MM.1S (cell line): ENCODE data around the gene GPR135.

Experiments
- DNase-seq: peaks from one replicate; pipeline ENCODE4 v3.0.0-alpha.2; 2015
- H2AFZ ChIP-seq: fragments of 300-600 bp; sonication (generic); 2 replicates; pipeline ENCODE4 v1.6.0; 2016; ENCODE audit warnings: antibody characterized with exemption, low read length
- H3F3A ChIP-seq: fragments of 300-600 bp; sonication (generic); 2 replicates; pipeline ENCODE4 v1.6.1; 2016; ENCODE audit warnings: mild to moderate bottlenecking, antibody characterized with exemption, low read length, moderate library complexity, mixed read lengths; ENCODE audit not compliant: insufficient read depth
- H3K27ac ChIP-seq: fragments of 300-600 bp; sonication (generic); 2 replicates; pipeline ENCODE4 v1.5.1; 2016; ENCODE audit warnings: mild to moderate bottlenecking, low read length
- H3K27me3 ChIP-seq: fragments of 300-600 bp; sonication (generic); replicated peaks from 2 replicates; pipeline ENCODE4 v1.6.0; 2016; ENCODE audit warnings: low read length; ENCODE audit not compliant: insufficient read depth
- H3K36me3 ChIP-seq: fragments of 300-600 bp; sonication (generic); replicated peaks from 2 replicates; pipeline ENCODE4 v1.6.1; 2016; ENCODE audit warnings: mild to moderate bottlenecking, low read length, mixed read lengths; ENCODE audit not compliant: insufficient read depth
- H3K4me1 ChIP-seq: fragments of 300-600 bp; sonication (generic); 2 replicates; pipeline ENCODE4 v1.6.1; 2016; ENCODE audit warnings: low read length, mixed read lengths
- H3K4me2 ChIP-seq: fragments of 300-600 bp; sonication (generic); 2 replicates; pipeline ENCODE4 v1.6.0; 2016; ENCODE audit warnings: low read depth, low read length
- H3K4me3 ChIP-seq: fragments of 300-600 bp; sonication (generic); 2 replicates; pipeline ENCODE4 v1.5.1; 2016; ENCODE audit warnings: low read length, mixed read lengths
- H3K79me2 ChIP-seq: fragments of 300-600 bp; sonication (generic); 2 replicates; pipeline ENCODE4 v1.6.1; 2016; ENCODE audit warnings: mixed run types, low read length, mixed read lengths
- H3K9ac ChIP-seq: fragments of 300-600 bp; sonication (generic); 2 replicates; pipeline ENCODE4 v1.6.1; 2016; ENCODE audit warnings: low read length, mixed read lengths
- H3K9me2 ChIP-seq: fragments of 300-600 bp; sonication (generic); replicated peaks from 2 replicates; pipeline ENCODE4 v1.6.1; 2016; ENCODE audit warnings: mild to moderate bottlenecking, low read length, mixed read lengths; ENCODE audit not compliant: insufficient read depth
- H3K9me3 ChIP-seq: fragments of 300-600 bp; sonication (generic); replicated peaks from 2 replicates; pipeline ENCODE4 v1.6.1; 2016; ENCODE audit warnings: mild to moderate bottlenecking, low read length, mixed read lengths; ENCODE audit not compliant: insufficient read depth
- H4K20me1 ChIP-seq: fragments of 300-600 bp; sonication (generic); 2 replicates; pipeline ENCODE4 v1.6.1; 2016; ENCODE audit warnings: mild to moderate bottlenecking, low read length, moderate library complexity, mixed read lengths; ENCODE audit not compliant: insufficient read depth
- EZH2 ChIP-seq: fragments of 300-600 bp; sonication (generic); optimal IDR thresholded peaks from 2 replicates; pipeline ENCODE3; 2017; ENCODE audit warnings: low read depth, mild to moderate bottlenecking, antibody characterized with exemption, low read length, mixed read lengths
- EZH2phosphoT487 ChIP-seq: fragments of 300-600 bp; sonication (generic); IDR thresholded peaks from 2 replicates; pipeline ENCODE4 v1.6.1; 2018; ENCODE audit warnings: antibody characterized with exemption, low read length
- TF ChIP-seq, protein P1 (sequence below): fragments of 300-600 bp; sonication (generic); IDR thresholded peaks from 2 replicates; pipeline ENCODE4 v1.5.1; 2016; ENCODE audit warnings: antibody characterized with exemption, low read length, mixed read lengths

Gene GPR135, protein sequence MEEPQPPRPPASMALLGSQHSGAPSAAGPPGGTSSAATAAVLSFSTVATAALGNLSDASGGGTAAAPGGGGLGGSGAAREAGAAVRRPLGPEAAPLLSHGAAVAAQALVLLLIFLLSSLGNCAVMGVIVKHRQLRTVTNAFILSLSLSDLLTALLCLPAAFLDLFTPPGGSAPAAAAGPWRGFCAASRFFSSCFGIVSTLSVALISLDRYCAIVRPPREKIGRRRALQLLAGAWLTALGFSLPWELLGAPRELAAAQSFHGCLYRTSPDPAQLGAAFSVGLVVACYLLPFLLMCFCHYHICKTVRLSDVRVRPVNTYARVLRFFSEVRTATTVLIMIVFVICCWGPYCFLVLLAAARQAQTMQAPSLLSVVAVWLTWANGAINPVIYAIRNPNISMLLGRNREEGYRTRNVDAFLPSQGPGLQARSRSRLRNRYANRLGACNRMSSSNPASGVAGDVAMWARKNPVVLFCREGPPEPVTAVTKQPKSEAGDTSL

DNA sequence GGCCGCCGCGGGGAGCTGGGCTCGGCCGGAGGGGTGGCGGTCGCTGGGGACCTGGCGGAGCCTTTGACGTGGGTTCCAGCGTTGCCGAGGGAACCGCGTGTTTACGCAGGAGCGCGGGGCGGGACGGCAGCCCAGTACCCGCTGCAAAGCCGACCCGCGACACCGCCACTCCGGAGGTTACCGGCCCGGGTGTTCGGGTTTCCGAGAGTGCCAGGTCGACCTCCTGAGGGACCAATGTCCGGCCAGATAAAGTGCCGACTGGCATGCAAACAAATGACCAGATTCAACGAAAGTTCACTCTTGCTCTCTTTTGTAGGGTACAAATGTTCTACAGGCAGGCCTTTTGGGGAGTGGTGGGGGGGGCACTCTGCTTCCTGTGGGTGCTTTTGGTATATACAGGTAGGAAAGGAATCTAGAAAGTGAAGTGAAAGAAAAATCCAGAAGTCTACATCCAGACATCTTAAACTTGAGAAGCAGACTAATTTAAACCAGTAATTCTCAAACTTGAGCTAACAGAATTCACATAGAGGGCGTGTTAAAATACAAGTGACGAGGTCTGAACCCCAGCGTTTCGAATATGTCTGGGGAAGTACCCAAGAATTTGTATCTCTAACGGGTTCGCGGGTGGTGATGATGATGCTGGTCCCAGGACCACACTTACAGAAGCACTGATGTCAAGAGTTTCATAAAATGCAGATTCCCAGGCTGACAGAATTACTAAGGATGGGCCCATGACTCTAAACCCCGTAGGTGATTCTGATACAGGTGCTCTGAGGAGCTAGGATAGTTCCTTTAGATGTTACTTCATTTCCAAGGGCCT is at the start of gene GPR135:
Gene GPR135, minus strand, starts transcription at position 65 of the 820 bp plus-strand sequence. CDS start 154 bp downstream, outside the sequence.
- Histone ChIP-seq H3K27ac (no peak within 1 kb of the TSS), H3K9ac (no peak within 1 kb of the TSS), H3K4me3 (peak within 1 kb of the TSS; percentile 53)

DNA sequence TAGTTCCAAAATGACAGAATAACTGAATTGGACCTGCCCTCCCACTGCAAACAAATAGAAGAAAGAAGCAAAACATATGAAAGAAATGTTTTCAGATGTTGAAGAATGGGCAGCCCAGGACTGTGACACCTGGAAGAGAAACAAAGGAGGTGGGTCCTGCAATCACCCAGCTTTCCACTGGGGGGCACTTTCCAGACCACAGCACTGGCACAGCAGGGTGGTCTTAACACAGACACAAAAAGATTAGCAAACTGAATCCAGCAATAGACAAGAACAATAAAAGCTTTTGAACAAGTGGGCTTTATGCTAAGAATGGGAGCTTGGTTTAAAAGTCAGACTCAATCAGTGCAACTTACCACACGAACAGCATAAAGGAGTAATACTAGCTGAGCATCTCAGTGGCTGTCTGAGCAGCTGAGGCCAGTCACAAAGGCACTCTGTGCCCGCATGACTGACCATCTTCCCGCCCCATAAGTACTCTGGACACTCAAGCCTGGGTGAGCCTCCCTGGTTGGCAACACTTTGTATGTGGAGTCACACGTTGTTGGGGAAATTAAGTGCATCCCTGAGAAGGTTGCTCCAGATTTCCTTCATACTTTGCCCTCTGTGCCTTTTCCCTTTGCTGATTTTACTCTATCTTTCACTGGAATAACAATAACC is 46.9 kb upstream of the GPR135 start:
- H2AFZ ChIP-seq = no peak overlapping the region
- no peak overlapping the region for H3K27ac ChIP-seq
- no peak for DNase-seq
- no peaks in the 10 kb centered on the region for H3K27me3 ChIP-seq
- no peaks in the 10 kb centered on the region for H3F3A ChIP-seq
- H3K9me3 ChIP-seq = no peaks in the 10 kb centered on the region
- H3K4me2 ChIP-seq = no peak overlapping the region
- no peaks in the 10 kb centered on the region for H3K79me2 ChIP-seq
- H3K4me3 ChIP-seq = no peak overlapping the region
- TF ChIP-seq EZH2phosphoT487 (no peak), EZH2 (no peak)
- TF ChIP-seq, protein P1, sequence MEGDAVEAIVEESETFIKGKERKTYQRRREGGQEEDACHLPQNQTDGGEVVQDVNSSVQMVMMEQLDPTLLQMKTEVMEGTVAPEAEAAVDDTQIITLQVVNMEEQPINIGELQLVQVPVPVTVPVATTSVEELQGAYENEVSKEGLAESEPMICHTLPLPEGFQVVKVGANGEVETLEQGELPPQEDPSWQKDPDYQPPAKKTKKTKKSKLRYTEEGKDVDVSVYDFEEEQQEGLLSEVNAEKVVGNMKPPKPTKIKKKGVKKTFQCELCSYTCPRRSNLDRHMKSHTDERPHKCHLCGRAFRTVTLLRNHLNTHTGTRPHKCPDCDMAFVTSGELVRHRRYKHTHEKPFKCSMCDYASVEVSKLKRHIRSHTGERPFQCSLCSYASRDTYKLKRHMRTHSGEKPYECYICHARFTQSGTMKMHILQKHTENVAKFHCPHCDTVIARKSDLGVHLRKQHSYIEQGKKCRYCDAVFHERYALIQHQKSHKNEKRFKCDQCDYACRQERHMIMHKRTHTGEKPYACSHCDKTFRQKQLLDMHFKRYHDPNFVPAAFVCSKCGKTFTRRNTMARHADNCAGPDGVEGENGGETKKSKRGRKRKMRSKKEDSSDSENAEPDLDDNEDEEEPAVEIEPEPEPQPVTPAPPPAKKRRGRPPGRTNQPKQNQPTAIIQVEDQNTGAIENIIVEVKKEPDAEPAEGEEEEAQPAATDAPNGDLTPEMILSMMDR = 0 out of 2 replicates have a peak, but pooled peaks have one; percentile 21
- no peaks in the 10 kb centered on the region for H4K20me1 ChIP-seq
- H3K4me1 ChIP-seq = no peaks in the 10 kb centered on the region
- no peaks in the 10 kb centered on the region for H3K36me3 ChIP-seq
- H3K9ac ChIP-seq = no peak overlapping the region
- H3K9me2 ChIP-seq = no peaks in the 10 kb centered on the region

More for the DNA sequence above, at the start of gene GPR135:
- H3K4me1 ChIP-seq = no peaks in the 10 kb centered on the region
- H3K9me2 ChIP-seq = no peaks in the 10 kb centered on the region
- no peaks in the 10 kb centered on the region for H3F3A ChIP-seq
- peak within 1 kb of the TSS; percentile 72 for H3K4me2 ChIP-seq
- TF ChIP-seq, protein P1 = no peak
- TF ChIP-seq EZH2 (no peak), EZH2phosphoT487 (no peak)
- H3K36me3 ChIP-seq = no peaks in the 10 kb centered on the region
- H3K27me3 ChIP-seq = no peaks in the 10 kb centered on the region
- H4K20me1 ChIP-seq = no peaks in the 10 kb centered on the region
- H3K9me3 ChIP-seq = no peaks in the 10 kb centered on the region
- no peaks in the 10 kb centered on the region for H3K79me2 ChIP-seq
- DNase-seq = no peak
- H2AFZ ChIP-seq = peak within 1 kb of the TSS; percentile 51; the same call in 1 of the 2 replicates

DNA sequence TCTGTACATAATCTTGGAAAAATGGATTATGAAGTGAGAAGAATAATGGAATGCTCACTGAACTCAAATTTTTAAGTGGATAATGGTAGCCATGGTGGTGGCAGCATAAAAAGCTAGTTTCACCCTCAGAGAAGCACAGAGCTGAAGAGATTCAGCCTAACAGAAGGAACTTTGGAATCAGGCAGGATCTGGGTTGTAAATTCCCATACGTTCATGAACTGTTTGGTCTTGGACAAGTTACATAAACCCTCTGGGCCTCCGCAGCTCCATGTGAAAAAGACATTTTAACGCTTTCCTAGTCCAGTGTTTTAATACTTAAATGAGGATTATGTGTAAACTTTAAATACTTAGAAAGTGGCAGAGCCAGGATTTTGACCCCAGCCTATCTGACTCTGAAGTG is 45.8 kb upstream of the GPR135 start:
- no peaks in the 10 kb centered on the region for H3F3A ChIP-seq
- no peak overlapping the region for H3K9ac ChIP-seq
- no peaks in the 10 kb centered on the region for H3K36me3 ChIP-seq
- DNase-seq = no peak
- H4K20me1 ChIP-seq = no peaks in the 10 kb centered on the region
- no peak overlapping the region for H3K4me3 ChIP-seq
- TF ChIP-seq, protein P1 = no peak
- no peaks in the 10 kb centered on the region for H3K4me1 ChIP-seq
- no peaks in the 10 kb centered on the region for H3K9me3 ChIP-seq
- H3K9me2 ChIP-seq = no peaks in the 10 kb centered on the region
- no peak overlapping the region for H3K4me2 ChIP-seq
- no peaks in the 10 kb centered on the region for H3K27me3 ChIP-seq
- no peaks in the 10 kb centered on the region for H3K79me2 ChIP-seq
- H2AFZ ChIP-seq = no peak overlapping the region
- no peak overlapping the region for H3K27ac ChIP-seq
